OCI-LY1 (cell line): ENCODE measurements around the gene EHMT2.

Experiments used
- CTCF ChIP-seq: fragments of 200-600 bp; sonication (generic), shearing (Covaris generic); IDR thresholded peaks from 2 replicates; pipeline ENCODE4 v1.5.1; 2017; ENCODE audit warnings: mild to moderate bottlenecking, antibody characterized with exemption, low read length, moderate library complexity, mixed read lengths
- EZH2 ChIP-seq: fragments of 200-600 bp; sonication (generic), shearing (Covaris generic); IDR thresholded peaks from 2 replicates; pipeline ENCODE4 v1.8.0; 2017; ENCODE audit warnings: borderline replicate concordance, mixed run types, mild to moderate bottlenecking, antibody characterized with exemption, low read length, moderate library complexity, mixed read lengths

- TF ChIP-seq CTCF: no peak
- no peak for TF ChIP-seq EZH2
Observed at GRCh38 chr6:31871046-31871659, 26.3 kb downstream of the EHMT2 start.
